T-helper 22 cell (primary cell): Measurements from ENCODE around the gene DDO.

Source experiments
- DNase-seq: peaks from one replicate; pipeline ENCODE4 v3.0.0-alpha.2; 2020; ENCODE audit warnings: low read depth

DDO gene

GRCh38 chr6:110419028-110419739, 3.8 kb upstream of the DDO start:
- DNase-seq: no peak

GRCh38 chr6:110418594-110418993, 3.2 kb upstream of the DDO start:
- DNase-seq: no peak

- no peak for DNase-seq
Observed at GRCh38 chr6:110414669-110415068, 706 bp downstream of the DDO start.

GRCh38 chr6:110412360-110412759, 3.0 kb downstream of the DDO start:
- no peak for DNase-seq

- no peak for DNase-seq
Observed at GRCh38 chr6:110410511-110410910, 4.9 kb downstream of the DDO start.

GRCh38 chr6:110409794-110410193, 5.6 kb downstream of the DDO start:
- DNase-seq: no peak

- no peak for DNase-seq
Observed at GRCh38 chr6:110408901-110409300, 6.5 kb downstream of the DDO start.

GRCh38 chr6:110404607-110405006, 10.8 kb downstream of the DDO start:
- DNase-seq: no peak

GRCh38 chr6:110401585-110402176, 13.7 kb downstream of the DDO start:
- DNase-seq: no peak

- no peak for DNase-seq
Observed at GRCh38 chr6:110400208-110400607, 15.2 kb downstream of the DDO start.

GRCh38 chr6:110399219-110400071, 15.9 kb downstream of the DDO start:
- no peak for DNase-seq

- DNase-seq: no peak
Observed at GRCh38 chr6:110398778-110399177, 16.6 kb downstream of the DDO start.

- no peak for DNase-seq
Observed at GRCh38 chr6:110395221-110395620, 20.2 kb downstream of the DDO start.

GRCh38 chr6:110394409-110394808, 21.0 kb downstream of the DDO start:
- no peak for DNase-seq

GRCh38 chr6:110392727-110393126, 22.6 kb downstream of the DDO start:
- no peak for DNase-seq

- DNase-seq: no peak
Observed at GRCh38 chr6:110390404-110390803, 25.0 kb downstream of the DDO start.

GRCh38 chr6:110389689-110390382, 25.5 kb downstream of the DDO start:
- no peak for DNase-seq

- DNase-seq: no peak
Observed at GRCh38 chr6:110387986-110388385, 27.4 kb downstream of the DDO start.

- no peak for DNase-seq
Observed at GRCh38 chr6:110385458-110385863, 29.9 kb downstream of the DDO start.

- no peak for DNase-seq
Observed at GRCh38 chr6:110378552-110378951, 36.8 kb downstream of the DDO start.

- no peak for DNase-seq
Observed at GRCh38 chr6:110369066-110369465, 46.3 kb downstream of the DDO start.

GRCh38 chr6:110368284-110368683, 47.1 kb downstream of the DDO start:
- DNase-seq: no peak
